HepG2 (cell line): ENCODE results near the gene IFT22. TPM values are rescaled to one million over a fixed set of nuclear protein-coding genes. Genes with fewer than 3 reads are reported as not detected.

Experiments used
- GABPB1 ChIP-seq: IDR thresholded peaks from 2 replicates; pipeline ENCODE4 v1.6.1; 2016; ENCODE audit warnings: mild to moderate bottlenecking, missing genetic modification reagents, moderate library complexity, missing compliant biosample characterization
- MYC ChIP-seq: sonication (generic); formaldehyde crosslinking; IDR thresholded peaks from 2 replicates; pipeline ENCODE4 v1.9.0; 2021; ENCODE audit warnings: missing genetic modification reagents, borderline replicate concordance
- NR2F1 ChIP-seq, 2 experiments: fragments of 450-650 bp in 1 of 2; formaldehyde crosslinking in 1 of 2; IDR thresholded peaks; 2 replicates each; pipeline versions ENCODE4 v1.5.0 to v1.6.1; 2016 to 2020; ENCODE audit warnings: mild to moderate bottlenecking in 1 of 2, missing compliant biosample characterization in 1 of 2, missing genetic modification reagents in 1 of 2, moderate library complexity in 1 of 2
- NR2F2 ChIP-seq: IDR thresholded peaks from 2 replicates; pipeline ENCODE4 v1.6.1; 2012; ENCODE audit warnings: low read depth, inconsistent platforms, borderline replicate concordance
- RNF2 ChIP-seq: fragments of 450-650 bp; conservative IDR thresholded peaks from 2 replicates; pipeline ENCODE4 v1.6.1; 2016; ENCODE audit warnings: low read depth
- RXRA ChIP-seq: sonication (generic); formaldehyde crosslinking; IDR thresholded peaks from 2 replicates; pipeline ENCODE4 v1.5.1; 2020; ENCODE audit warnings: missing genetic modification reagents
- TAF1 ChIP-seq: sonication (generic); formaldehyde crosslinking; IDR thresholded peaks from 2 replicates; pipeline ENCODE4 v1.4.0; 2020; ENCODE audit warnings: missing genetic modification reagents
- ZBTB34 ChIP-seq: sonication (generic); formaldehyde crosslinking; IDR thresholded peaks from 2 replicates; pipeline ENCODE4 v1.8.0; 2022; ENCODE audit warnings: mild to moderate bottlenecking, missing genetic modification reagents
- ZNF274 ChIP-seq: sonication (generic); formaldehyde crosslinking; IDR thresholded peaks from 2 replicates; pipeline ENCODE4 v1.5.1; 2020; ENCODE audit warnings: mild to moderate bottlenecking, missing genetic modification reagents
- ZNF44 ChIP-seq: sonication (generic); formaldehyde crosslinking; IDR thresholded peaks from 2 replicates; pipeline ENCODE4 v1.5.1; 2020; ENCODE audit warnings: mild to moderate bottlenecking, missing genetic modification reagents
- ZNF639 ChIP-seq: conservative IDR thresholded peaks from 2 replicates; pipeline ENCODE4 v1.6.1; 2018; ENCODE audit warnings: missing genetic modification reagents
- polyA plus RNA-seq, 8 experiments: library from polyadenylated mRNA; depleted of rRNA in 3 of 8; stranded (reverse) in 7 of 8; unstranded in 1 of 8; fragments of >200 nt; fragmentation: Illumina TruSeq in 4 of 8; extraction: Trizol in 4 of 8; gene quantifications; 2 replicates each; pipeline versions ENCODE4 v1.2.1 to v1.2.3, GENCODE V29; 2011 to 2016; ENCODE audit warnings: low read depth in 4 of 8, missing spikeins in 1 of 8, mixed read lengths in 1 of 8; ENCODE audit not compliant: insufficient read depth in 1 of 8
- total RNA-seq, 5 experiments: library from RNA; depleted of rRNA; stranded (reverse); fragments of >200 nt; fragmentation: Illumina TruSeq; extraction: Trizol; gene quantifications; 2 replicates each; pipeline ENCODE4 v1.2.3, GENCODE V29; 2016; ENCODE audit warnings: low read depth in 1 of 5
- TF ChIP-seq, protein P1 (sequence below): sonication (generic); formaldehyde crosslinking; IDR thresholded peaks from 2 replicates; pipeline ENCODE4 v1.5.1; 2020; ENCODE audit warnings: mild to moderate bottlenecking, missing genetic modification reagents, moderate library complexity

Gene IFT22
- total and polyA plus RNA-seq, 2 of the 13 experiments (the other 11 are each of a cell fraction or from before 2014, with no cell fraction given): 8.9 to 14.5 TPM

DNA sequence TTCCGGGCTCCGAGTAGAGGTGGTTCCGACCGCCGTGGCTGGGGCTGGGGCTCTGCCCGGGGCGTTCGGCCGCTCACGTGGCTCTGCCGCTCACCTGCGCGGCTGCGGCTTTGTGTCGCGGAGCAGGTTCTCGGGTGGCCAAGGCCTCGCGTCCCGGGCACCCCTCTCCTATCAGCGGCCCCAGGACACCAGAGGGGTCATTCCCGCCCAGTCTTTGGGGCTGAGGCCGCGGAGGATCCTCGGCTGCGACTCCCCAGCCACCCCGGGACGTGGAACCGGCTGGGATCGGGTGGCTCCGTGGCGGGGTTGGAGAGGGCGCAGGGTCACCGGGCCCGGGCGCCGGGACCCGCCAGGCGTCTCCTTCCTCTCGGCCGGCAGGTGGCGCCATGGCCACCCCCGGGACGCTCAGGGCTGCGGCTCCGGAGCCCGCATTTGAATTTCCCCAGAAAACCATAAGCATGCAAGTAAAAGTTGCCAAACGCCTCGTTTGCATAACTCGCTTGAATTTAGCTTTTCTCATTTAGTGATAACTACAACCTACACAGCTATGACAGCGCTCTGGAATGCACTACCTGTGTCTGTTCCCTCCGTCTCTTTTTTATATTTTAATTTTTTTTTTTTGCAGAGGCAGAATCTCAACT, 42.2 kb upstream of the IFT22 start (continued):
- peak in 1 of 2 experiments; percentile 37; a peak in 1 of 4 replicates for TF ChIP-seq NR2F1 (CRISPR knock-in tag; IDR thresholded peaks at IDR 0.05)
- peak; percentile 25; the same call in 1 of the 2 replicates for TF ChIP-seq ZNF274
- TF ChIP-seq GABPB1 (CRISPR knock-in tag): peak; percentile 60; the same call in 1 of the 2 replicates
- TF ChIP-seq NR2F2: 0 out of 2 replicates have a peak, but pooled peaks have one; percentile 13
- TF ChIP-seq ZBTB34 (CRISPR knock-in tag): peak; percentile 52; the same call in 1 of the 2 replicates
- TF ChIP-seq, protein P1, sequence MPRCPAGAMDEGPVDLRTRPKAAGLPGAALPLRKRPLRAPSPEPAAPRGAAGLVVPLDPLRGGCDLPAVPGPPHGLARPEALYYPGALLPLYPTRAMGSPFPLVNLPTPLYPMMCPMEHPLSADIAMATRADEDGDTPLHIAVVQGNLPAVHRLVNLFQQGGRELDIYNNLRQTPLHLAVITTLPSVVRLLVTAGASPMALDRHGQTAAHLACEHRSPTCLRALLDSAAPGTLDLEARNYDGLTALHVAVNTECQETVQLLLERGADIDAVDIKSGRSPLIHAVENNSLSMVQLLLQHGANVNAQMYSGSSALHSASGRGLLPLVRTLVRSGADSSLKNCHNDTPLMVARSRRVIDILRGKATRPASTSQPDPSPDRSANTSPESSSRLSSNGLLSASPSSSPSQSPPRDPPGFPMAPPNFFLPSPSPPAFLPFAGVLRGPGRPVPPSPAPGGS (CRISPR knock-in tag): 0 out of 2 replicates have a peak, but pooled peaks have one; percentile 48
- TF ChIP-seq MYC: peak; percentile 63; the same call in 1 of the 2 replicates
- no peak for TF ChIP-seq ZNF639 (CRISPR knock-in tag)
- peak; percentile 81 for TF ChIP-seq RXRA
- peak; percentile 34; the same call in 1 of the 2 replicates for TF ChIP-seq TAF1 (CRISPR knock-in tag)
- TF ChIP-seq ZNF44 (CRISPR knock-in tag): no peak
- TF ChIP-seq RNF2: 0 out of 2 replicates have a peak, but pooled peaks have one; percentile 38
